Retinal pigment epithelial cell (primary cell): ENCODE measurements around the gene PCSK2.

Experiments
- DNase-seq: peaks from one replicate; pipeline ENCODE4 v3.0.0-alpha.2; 2010; ENCODE audit warnings: low read depth
- H3K4me3 ChIP-seq: 2 replicates; pipeline ENCODE4 v1.5.1; 2011; ENCODE audit warnings: mild to moderate bottlenecking, low read length, control low read depth, moderate library complexity
- CTCF ChIP-seq: conservative IDR thresholded peaks from 2 replicates; pipeline ENCODE4 v1.5.1; 2011; ENCODE audit warnings: low read depth, low read length, control low read depth, inconsistent platforms

Gene PCSK2

GRCh38 chr20:17456279-17456678 is 229.4 kb downstream of the PCSK2 start:
- DNase-seq: no peak

DNA sequence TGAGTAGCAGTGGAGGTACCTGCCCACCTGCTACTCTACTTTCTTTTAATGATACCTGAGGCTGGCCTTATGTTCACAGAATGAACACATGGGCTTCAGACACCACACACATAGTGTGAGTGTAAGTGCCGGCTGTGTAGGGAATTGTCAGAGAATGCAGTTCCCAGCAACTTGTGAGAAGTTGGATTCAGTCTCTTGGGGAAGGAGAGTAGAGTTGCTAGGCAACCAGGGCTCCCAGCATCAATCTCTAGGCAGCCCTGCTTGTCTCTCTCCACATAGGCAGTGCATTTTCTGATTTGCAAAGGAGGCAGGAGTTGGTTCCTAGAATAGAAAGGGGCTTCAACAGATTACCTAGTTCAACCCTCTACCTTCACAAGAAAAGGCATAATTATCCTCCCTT is 230.2 kb downstream of the PCSK2 start:
- no peak overlapping the region for H3K4me3 ChIP-seq
- no peak for TF ChIP-seq CTCF
- no peak for DNase-seq

More at GRCh38 chr20:17456279-17456678, 229.4 kb downstream of the PCSK2 start:
- H3K4me3 ChIP-seq: no peak overlapping the region
- no peak for TF ChIP-seq CTCF

GRCh38 chr20:17457588-17458190 is 230.8 kb downstream of the PCSK2 start:
- H3K4me3 ChIP-seq: no peak overlapping the region
- TF ChIP-seq CTCF: no peak
- DNase-seq: no peak

DNA sequence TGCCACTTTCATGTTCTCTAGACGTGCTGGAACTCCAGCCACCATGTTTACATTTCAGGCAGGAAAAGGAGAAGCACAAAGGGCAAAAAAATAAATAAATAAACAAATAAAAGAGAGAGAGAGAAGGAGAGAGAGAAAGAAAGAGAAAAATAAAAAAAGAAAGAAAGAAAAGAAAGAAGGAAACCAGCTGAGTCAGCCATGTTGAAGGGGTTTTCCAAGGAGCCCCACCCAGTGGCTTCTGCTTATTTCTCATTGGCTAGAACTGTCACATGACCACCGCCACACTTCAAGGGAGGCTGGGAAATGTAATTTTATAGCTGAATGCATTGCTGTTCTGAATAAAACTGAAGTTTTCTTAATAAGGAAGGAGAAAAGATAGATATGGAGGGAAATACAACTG is 233.3 kb downstream of the PCSK2 start:
- no peak overlapping the region for H3K4me3 ChIP-seq
- no peak for TF ChIP-seq CTCF
- no peak for DNase-seq

- no peak for DNase-seq
- no peak overlapping the region for H3K4me3 ChIP-seq
- no peak for TF ChIP-seq CTCF
These were observed 235.1 kb downstream of the PCSK2 start for GRCh38 chr20:17461941-17462340.

DNA sequence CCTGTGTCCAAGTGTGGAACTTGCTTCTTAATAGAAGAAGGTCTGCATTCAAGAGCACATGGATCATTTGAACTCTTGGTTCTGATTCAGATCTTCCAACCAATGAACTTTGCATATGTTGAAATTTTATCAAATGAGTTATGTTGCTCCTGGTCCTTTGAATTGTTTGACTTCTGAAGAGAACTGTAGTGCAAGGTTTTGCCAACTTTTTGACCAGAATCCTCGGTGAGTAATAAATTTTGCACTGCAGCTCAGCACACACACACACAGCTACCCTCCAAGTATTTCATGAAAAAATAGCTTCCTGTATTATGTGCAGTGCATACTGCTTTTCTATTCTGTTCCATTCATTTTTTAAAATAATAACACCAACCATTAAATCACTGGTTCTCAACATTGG is 236.9 kb downstream of the PCSK2 start:
- no peak for DNase-seq
- no peak for TF ChIP-seq CTCF
- no peak overlapping the region for H3K4me3 ChIP-seq

GRCh38 chr20:17465236-17465635 is 238.4 kb downstream of the PCSK2 start:
- no peak for DNase-seq

More at GRCh38 chr20:17465236-17465635, 238.4 kb downstream of the PCSK2 start:
- TF ChIP-seq CTCF: no peak
- no peak overlapping the region for H3K4me3 ChIP-seq
